ENCODE measurements around the gene PCBD1. TPM values are rescaled to one million over a fixed set of nuclear protein-coding genes. Genes with fewer than 3 reads are reported as not detected.
"Not testable (repeated sequence)": the region's sequence is repeated elsewhere in the genome, so short reads cannot be mapped to it uniquely, and the experiment has no call there.

Gene PCBD1
- total RNA-seq, 1 donor from 2014 or later = 23.9 TPM

GRCh38 chr10:70925377-70926225 is 37.2 kb upstream of the PCBD1 start:
- peak; percentile 98 for TF ChIP-seq CTCF (IDR thresholded peaks at IDR 0.05; ENCODE audit: unreplicated experiment)
- peak; percentile 73 for DNase-seq (ENCODE audit: low spot score)
- Mint-ChIP-seq H3K9me3 (ENCODE audit: unreplicated experiment) (no peaks in the 10 kb centered on the region), H3K27ac (ENCODE audit: unreplicated experiment) (no peak overlapping the region), H3K36me3 (ENCODE audit: low read depth, unreplicated experiment) (no peaks in the 10 kb centered on the region), H3K4me1 (ENCODE audit: unreplicated experiment) (no peaks in the 10 kb centered on the region), H3K4me3 (ENCODE audit: unreplicated experiment) (no peak overlapping the region), H3K27me3 (ENCODE audit: unreplicated experiment) (peaks cover 7% of the 10 kb centered on the region)

GRCh38 chr10:70923696-70924095 is 35.3 kb upstream of the PCBD1 start:
- Mint-ChIP-seq H3K9me3 (ENCODE audit: unreplicated experiment) (no peaks in the 10 kb centered on the region), H3K4me3 (ENCODE audit: unreplicated experiment) (no peak overlapping the region), H3K27ac (ENCODE audit: unreplicated experiment) (no peak overlapping the region), H3K27me3 (ENCODE audit: unreplicated experiment) (peaks cover 7% of the 10 kb centered on the region), H3K4me1 (ENCODE audit: unreplicated experiment) (no peaks in the 10 kb centered on the region), H3K36me3 (ENCODE audit: low read depth, unreplicated experiment) (no peaks in the 10 kb centered on the region)
- no peak for DNase-seq (ENCODE audit: low spot score)
- no peak for TF ChIP-seq CTCF (IDR thresholded peaks at IDR 0.05; ENCODE audit: unreplicated experiment)

- Mint-ChIP-seq H3K36me3 (ENCODE audit: low read depth, unreplicated experiment) (no peaks in the 10 kb centered on the region), H3K9me3 (ENCODE audit: unreplicated experiment) (no peaks in the 10 kb centered on the region), H3K27ac (ENCODE audit: unreplicated experiment) (no peak overlapping the region), H3K4me1 (ENCODE audit: unreplicated experiment) (no peaks in the 10 kb centered on the region), H3K27me3 (ENCODE audit: unreplicated experiment) (no peaks in the 10 kb centered on the region), H3K4me3 (ENCODE audit: unreplicated experiment) (no peak overlapping the region)
- TF ChIP-seq CTCF (IDR thresholded peaks at IDR 0.05; ENCODE audit: unreplicated experiment) = no peak
- no peak for DNase-seq (ENCODE audit: low spot score)
Measured at GRCh38 chr10:70921285-70921684, 32.9 kb upstream of the PCBD1 start.

- Mint-ChIP-seq H3K36me3 (ENCODE audit: low read depth, unreplicated experiment) (no peaks in the 10 kb centered on the region), H3K27me3 (ENCODE audit: unreplicated experiment) (no peaks in the 10 kb centered on the region), H3K4me3 (ENCODE audit: unreplicated experiment) (no peak overlapping the region), H3K27ac (ENCODE audit: unreplicated experiment) (no peak overlapping the region), H3K9me3 (ENCODE audit: unreplicated experiment) (no peaks in the 10 kb centered on the region), H3K4me1 (ENCODE audit: unreplicated experiment) (no peaks in the 10 kb centered on the region)
- no peak for DNase-seq (ENCODE audit: low spot score)
- no peak for TF ChIP-seq CTCF (IDR thresholded peaks at IDR 0.05; ENCODE audit: unreplicated experiment)
Measured at GRCh38 chr10:70920519-70920918, 32.2 kb upstream of the PCBD1 start.

- H3K27ac Mint-ChIP-seq (ENCODE audit: unreplicated experiment); H3K27me3 Mint-ChIP-seq (ENCODE audit: unreplicated experiment); DNase-seq (ENCODE audit: low spot score); H3K4me3 Mint-ChIP-seq (ENCODE audit: unreplicated experiment); H3K36me3 Mint-ChIP-seq (ENCODE audit: low read depth, unreplicated experiment); H3K9me3 Mint-ChIP-seq (ENCODE audit: unreplicated experiment); H3K4me1 Mint-ChIP-seq (ENCODE audit: unreplicated experiment): not testable (repeated sequence)
Measured at GRCh38 chr10:70919906-70920305, 31.5 kb upstream of the PCBD1 start.

All from endothelial cell (in vitro differentiated cells).